ENCODE measurements around the gene TAGAP.

TAGAP gene

GRCh38 chr6:158988477-158988876 lies 56.3 kb downstream of the TAGAP start:
- Histone ChIP-seq H3K36me3 (ENCODE audit: low read length) (no peaks in the 10 kb centered on the region), H3K4me2 (ENCODE audit: low read depth, low read length, poor library complexity, severe bottlenecking) (no peak overlapping the region), H3K27me3 (ENCODE audit: low read length) (no peaks in the 10 kb centered on the region), H3K9me2 (replicated peaks; ENCODE audit: insufficient read depth, low read length) (no peaks in the 10 kb centered on the region), H3K79me2 (ENCODE audit: insufficient read depth, low read length) (no peaks in the 10 kb centered on the region), H3K27ac (ENCODE audit: low read depth, low read length) (no peak overlapping the region), H4K20me1 (ENCODE audit: low read depth, low read length) (no peaks in the 10 kb centered on the region), H3K9me3 (ENCODE audit: insufficient read depth, low read length) (no peaks in the 10 kb centered on the region), H3K9ac (ENCODE audit: low read length) (no peak overlapping the region), H3F3A (ENCODE audit: insufficient read depth) (no peaks in the 10 kb centered on the region), H3K4me3 (ENCODE audit: insufficient read depth, low read length, poor library complexity, severe bottlenecking) (no peak overlapping the region), H2AFZ (ENCODE audit: low read depth, low read length, severe bottlenecking) (no peak overlapping the region)
- TF ChIP-seq EZH2phosphoT487 (conservative IDR thresholded peaks at IDR 0.05; ENCODE audit: low read length): no peak
- TF ChIP-seq, protein P1, sequence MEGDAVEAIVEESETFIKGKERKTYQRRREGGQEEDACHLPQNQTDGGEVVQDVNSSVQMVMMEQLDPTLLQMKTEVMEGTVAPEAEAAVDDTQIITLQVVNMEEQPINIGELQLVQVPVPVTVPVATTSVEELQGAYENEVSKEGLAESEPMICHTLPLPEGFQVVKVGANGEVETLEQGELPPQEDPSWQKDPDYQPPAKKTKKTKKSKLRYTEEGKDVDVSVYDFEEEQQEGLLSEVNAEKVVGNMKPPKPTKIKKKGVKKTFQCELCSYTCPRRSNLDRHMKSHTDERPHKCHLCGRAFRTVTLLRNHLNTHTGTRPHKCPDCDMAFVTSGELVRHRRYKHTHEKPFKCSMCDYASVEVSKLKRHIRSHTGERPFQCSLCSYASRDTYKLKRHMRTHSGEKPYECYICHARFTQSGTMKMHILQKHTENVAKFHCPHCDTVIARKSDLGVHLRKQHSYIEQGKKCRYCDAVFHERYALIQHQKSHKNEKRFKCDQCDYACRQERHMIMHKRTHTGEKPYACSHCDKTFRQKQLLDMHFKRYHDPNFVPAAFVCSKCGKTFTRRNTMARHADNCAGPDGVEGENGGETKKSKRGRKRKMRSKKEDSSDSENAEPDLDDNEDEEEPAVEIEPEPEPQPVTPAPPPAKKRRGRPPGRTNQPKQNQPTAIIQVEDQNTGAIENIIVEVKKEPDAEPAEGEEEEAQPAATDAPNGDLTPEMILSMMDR (IDR thresholded peaks at IDR 0.05; ENCODE audit: insufficient read depth, low read length, poor library complexity, severe bottlenecking): no peak

DNA sequence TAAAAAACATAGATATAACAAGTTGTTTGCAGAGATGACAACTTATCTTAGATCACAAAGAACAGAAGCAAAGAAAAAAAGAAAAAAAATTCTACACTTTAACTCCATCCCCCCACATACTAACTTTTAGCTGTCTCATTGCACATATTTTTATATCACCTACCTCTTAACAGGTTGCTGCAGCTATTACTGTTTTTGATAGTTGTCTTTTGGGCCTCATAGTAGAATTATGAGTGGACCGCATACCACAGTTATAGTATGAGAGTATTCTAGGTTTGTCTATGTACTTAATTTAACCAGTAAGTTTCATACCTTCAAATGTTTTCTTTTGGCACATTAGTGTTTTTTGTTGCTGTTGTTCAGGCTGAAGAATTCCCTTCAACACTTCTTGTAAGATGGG lies 57.1 kb downstream of the TAGAP start:
- TF ChIP-seq, protein P1 (IDR thresholded peaks at IDR 0.05; ENCODE audit: insufficient read depth, low read length, poor library complexity, severe bottlenecking): no peak
- no peak for TF ChIP-seq EZH2phosphoT487 (conservative IDR thresholded peaks at IDR 0.05; ENCODE audit: low read length)
- H3K27ac ChIP-seq (ENCODE audit: low read depth, low read length): no peak overlapping the region
- H3K79me2 ChIP-seq (ENCODE audit: insufficient read depth, low read length): no peaks in the 10 kb centered on the region
- H3K4me3 ChIP-seq (ENCODE audit: insufficient read depth, low read length, poor library complexity, severe bottlenecking): no peak overlapping the region
- no peaks in the 10 kb centered on the region for H3K9me2 ChIP-seq (replicated peaks; ENCODE audit: insufficient read depth, low read length)
- H4K20me1 ChIP-seq (ENCODE audit: low read depth, low read length): no peaks in the 10 kb centered on the region
- H3K4me2 ChIP-seq (ENCODE audit: low read depth, low read length, poor library complexity, severe bottlenecking): no peak overlapping the region
- H3K9me3 ChIP-seq (ENCODE audit: insufficient read depth, low read length): no peaks in the 10 kb centered on the region
- no peaks in the 10 kb centered on the region for H3K27me3 ChIP-seq (ENCODE audit: low read length)
- no peaks in the 10 kb centered on the region for H3K36me3 ChIP-seq (ENCODE audit: low read length)
- H2AFZ ChIP-seq (ENCODE audit: low read depth, low read length, severe bottlenecking): no peak overlapping the region
- H3F3A ChIP-seq (ENCODE audit: insufficient read depth): no peaks in the 10 kb centered on the region
- H3K9ac ChIP-seq (ENCODE audit: low read length): no peak overlapping the region

Measured in SU-DHL-6 (cell line).